Fibroblast of skin of left biceps (primary cell): Measurements from ENCODE around the gene FOLR3.
"Not testable (repeated sequence)": the region's sequence is repeated elsewhere in the genome, so short reads cannot be mapped to it uniquely, and the experiment has no call there.

Experiments
- DNase-seq, 2 experiments: peaks; one replicate each; pipeline ENCODE4 v3.0.0-alpha.2; 2013; ENCODE audit warnings: low read depth in 2 of 2

Gene FOLR3

GRCh38 chr11:72123117-72123653 is 12.3 kb upstream of the FOLR3 start:
- DNase-seq: no peak

DNA sequence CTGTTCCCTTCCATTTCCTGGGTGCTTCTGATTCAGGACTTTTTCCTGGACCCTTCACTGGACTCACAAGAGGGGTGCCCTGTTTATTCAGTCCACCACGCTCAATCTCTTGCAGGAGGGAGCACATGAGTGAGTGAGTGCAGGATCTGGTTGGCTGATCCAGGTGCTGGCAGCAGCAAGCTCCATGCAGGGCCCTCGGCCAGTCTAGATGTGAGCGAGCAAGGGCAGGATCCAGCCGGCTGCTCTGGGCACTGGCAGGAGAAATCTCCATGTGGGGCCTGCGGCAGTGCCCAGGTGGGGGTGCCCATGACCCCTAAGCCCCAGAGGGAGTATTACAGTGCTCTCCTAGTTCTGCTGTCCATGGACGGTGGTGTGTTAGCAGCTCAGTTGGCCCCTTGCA is 11.5 kb upstream of the FOLR3 start:
- no peak for DNase-seq

DNA sequence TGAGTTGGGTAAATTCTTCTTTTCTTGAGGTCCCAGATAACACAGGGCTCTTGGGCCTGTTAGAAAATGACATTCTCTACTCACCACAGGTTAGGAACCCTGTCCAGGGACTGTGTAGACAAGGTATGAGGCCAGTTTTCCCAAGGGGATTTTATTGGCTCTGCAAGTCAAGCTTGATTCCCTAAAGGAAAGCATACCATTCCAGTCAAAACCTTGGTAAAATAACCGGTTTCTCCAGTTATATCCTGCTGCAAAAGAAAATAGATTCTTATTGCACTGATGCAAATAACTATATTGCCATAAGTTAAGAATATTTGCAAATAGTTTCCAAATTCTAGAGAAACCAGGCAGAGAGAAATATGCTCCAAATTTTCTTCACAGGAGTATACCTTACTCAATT is 9.6 kb upstream of the FOLR3 start:
- DNase-seq: no peak

DNA sequence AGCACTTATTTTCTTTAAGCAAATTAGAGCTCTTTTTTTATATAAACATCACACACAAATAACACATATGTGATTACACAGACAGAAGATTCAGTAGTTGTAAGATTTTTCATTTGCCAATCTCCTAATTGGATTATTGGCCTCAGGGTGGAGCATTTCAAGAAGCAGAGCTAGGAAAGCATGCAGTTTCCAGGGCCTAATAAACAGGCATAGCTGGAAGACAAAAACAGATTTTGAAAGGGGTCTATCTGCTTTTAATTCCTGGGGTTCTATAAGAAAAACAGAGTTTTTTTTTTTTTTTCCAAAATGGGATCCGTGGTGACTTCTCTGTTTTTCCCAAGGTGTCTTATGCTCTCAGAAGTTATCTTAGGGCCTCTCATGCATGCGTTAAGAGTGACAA is 7.6 kb upstream of the FOLR3 start:
- DNase-seq: no peak

DNA sequence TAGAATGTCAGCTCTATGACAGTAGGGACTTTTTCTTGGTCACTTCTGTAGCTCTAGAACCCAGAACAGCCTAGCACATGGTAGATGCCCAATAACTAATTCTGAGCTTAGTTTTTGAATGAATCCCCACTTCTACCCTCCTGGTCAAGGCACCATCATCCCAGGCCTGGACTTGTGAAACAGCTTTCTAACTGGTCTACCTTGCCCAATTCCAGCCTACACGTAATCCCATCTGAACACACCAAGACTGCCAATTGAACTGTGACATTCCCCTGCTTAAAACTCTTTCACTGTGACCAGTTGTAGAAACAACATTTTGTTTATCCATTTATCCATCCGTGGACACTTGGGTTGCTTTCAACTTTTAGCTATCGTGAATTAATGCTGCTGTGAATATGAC is 6.1 kb upstream of the FOLR3 start:
- no peak for DNase-seq

- DNase-seq: no peak
Measured at GRCh38 chr11:72132646-72133045, 2.9 kb upstream of the FOLR3 start.

GRCh38 chr11:72135891-72136683 is 562 bp downstream of the FOLR3 start:
- DNase-seq: no peak

GRCh38 chr11:72136684-72137262 is 1.2 kb downstream of the FOLR3 start:
- no peak for DNase-seq

- no peak for DNase-seq
Measured at GRCh38 chr11:72138821-72139390, 3.4 kb downstream of the FOLR3 start.

- DNase-seq: no peak
Measured at GRCh38 chr11:72139500-72139899, 4.0 kb downstream of the FOLR3 start.

GRCh38 chr11:72140661-72141060 is 5.1 kb downstream of the FOLR3 start:
- DNase-seq: no peak

DNA sequence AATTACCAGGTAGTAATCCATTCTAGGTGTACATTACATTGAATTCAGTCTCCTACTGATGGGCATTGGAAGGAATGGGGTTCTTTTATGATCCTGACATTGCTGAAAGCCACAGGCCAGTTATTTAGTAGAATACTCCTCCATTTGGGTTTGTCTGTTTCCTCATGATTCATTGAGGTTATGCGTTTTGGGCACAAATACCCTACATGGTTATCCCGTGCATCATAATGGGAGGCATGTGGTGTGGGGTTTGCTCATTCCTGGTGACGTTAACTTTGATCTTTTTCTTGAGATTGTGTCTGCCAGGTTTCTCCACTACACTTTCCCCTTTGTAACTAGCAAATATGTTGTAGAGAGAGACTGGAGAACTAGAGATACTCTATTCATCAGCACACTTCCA is 5.5 kb downstream of the FOLR3 start:
- peak; percentile 63 for DNase-seq

- DNase-seq: not testable (repeated sequence)
Measured at GRCh38 chr11:72142086-72142485, 6.6 kb downstream of the FOLR3 start.

- not testable (repeated sequence) for DNase-seq
Measured at GRCh38 chr11:72142543-72142942, 7.0 kb downstream of the FOLR3 start.

- peak; percentile 51 to 58 for DNase-seq
Measured at GRCh38 chr11:72144807-72145565, 9.5 kb downstream of the FOLR3 start.

DNA sequence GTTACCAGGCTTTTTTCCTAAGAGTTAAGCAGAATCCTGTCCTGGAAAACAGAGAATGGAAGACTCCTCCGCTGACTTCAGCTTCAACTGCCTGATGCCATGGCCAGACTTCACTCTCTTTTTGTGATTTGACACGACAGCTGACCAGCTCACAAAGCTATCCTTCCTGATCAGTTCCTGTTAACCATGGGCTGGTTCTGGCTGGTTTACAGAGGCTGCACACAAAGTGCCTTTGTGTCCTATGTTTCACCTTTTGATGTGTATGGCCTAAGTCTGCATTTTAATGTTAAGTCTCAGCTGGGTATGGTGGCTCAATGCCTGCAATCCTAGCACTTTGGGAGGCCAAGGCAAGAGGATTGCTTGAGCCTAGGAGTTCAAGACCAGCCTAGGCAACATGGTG is 11.1 kb downstream of the FOLR3 start:
- DNase-seq: no peak

DNA sequence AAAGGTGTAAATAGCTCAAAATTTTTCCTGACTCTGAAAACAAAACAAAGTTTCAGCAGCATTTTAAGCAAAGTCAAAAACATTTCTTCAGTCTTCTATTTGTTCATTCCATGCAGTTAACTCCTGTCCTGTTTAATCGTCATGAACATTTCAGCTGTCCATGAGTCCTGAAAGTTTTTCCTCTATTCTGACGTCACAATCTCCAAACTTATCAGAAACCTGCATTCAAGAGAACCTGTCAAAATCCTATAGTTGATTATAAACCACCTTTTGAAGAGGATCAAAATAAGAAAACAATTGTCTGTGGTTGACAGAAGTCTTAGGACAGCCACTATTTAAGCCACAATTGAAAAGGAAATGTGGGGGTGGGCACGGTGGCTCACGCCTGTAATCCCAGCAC is 15.4 kb downstream of the FOLR3 start:
- DNase-seq: no peak

DNA sequence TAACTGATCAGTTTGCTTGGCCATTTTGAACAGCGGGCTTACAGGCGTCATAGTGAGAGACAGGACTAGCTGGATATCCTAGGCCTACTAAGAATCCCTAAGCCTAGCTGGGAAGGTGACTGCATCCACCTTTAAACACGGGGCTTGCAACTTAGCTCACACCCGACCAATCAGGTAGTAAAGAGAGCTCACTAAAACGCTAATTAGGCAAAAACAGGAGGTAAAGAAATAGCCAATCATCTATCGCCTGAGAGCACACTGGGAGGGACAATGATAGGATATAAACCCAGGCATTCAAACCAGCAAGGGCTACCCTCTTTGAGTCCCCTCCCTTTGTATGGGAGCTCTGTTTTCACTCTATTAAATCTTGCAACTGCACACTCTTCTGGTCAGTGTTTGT is 18.3 kb downstream of the FOLR3 start:
- DNase-seq: not testable (repeated sequence)

- DNase-seq: no peak
Measured at GRCh38 chr11:72154816-72155215, 19.3 kb downstream of the FOLR3 start.

DNA sequence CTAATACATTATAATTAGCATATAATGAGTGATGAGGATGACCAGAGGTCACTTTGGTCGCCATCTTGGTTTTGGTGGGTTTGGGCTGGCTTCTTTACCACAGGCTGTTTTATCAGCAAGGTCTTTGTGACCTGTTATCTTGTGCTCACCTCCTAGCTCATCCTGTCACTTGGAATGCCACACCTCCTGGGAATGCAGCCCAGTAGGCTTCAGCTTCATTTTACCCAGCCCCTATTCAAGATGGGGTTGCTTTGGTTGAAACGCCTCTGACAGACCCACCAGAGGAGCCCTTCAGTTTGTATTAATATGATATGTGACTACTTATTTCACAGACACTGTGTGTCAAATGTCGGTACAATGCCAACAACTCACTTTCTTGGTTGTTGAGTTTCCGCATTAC is 20.2 kb downstream of the FOLR3 start:
- no peak for DNase-seq

DNA sequence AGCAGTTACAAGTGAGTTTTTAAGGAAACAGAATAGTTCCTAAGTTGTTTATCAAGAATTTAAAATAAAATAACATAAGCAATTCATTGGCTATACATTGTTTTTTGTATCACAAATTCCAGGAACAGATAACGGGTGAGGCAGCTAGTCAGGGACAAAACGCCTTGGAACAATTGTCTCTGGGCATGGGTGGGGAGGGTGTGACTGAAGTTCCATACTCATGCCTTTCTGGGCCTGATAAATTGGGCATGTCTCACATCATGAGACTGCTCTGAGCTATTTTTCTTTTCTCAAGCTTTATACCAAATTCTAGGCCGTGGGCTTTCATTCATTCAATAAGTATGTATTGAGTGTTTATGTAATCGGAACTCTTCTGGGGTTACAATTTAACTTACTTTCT is 21.6 kb downstream of the FOLR3 start:
- no peak for DNase-seq

DNA sequence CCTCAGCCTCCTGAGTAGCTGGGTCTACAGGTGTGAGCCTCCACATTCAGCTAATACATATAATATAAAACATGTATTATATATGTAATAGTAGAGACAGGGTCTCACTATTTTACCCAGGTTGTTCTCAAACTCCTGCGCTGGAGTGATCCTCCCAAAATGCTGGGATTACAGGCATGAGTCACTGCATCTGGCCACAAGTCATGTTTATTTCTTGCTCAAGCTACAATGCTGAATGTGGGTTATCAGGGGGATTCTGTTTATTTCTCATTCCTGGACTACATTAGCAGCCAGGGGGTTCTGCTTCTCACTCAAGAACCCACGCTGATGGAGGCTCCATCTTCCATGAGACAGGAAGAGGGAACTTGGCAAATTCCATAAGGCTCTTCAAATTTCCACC is 24.8 kb downstream of the FOLR3 start:
- no peak for DNase-seq
